ENCODE results near the gene ELMO1.

ELMO1 gene

DNA sequence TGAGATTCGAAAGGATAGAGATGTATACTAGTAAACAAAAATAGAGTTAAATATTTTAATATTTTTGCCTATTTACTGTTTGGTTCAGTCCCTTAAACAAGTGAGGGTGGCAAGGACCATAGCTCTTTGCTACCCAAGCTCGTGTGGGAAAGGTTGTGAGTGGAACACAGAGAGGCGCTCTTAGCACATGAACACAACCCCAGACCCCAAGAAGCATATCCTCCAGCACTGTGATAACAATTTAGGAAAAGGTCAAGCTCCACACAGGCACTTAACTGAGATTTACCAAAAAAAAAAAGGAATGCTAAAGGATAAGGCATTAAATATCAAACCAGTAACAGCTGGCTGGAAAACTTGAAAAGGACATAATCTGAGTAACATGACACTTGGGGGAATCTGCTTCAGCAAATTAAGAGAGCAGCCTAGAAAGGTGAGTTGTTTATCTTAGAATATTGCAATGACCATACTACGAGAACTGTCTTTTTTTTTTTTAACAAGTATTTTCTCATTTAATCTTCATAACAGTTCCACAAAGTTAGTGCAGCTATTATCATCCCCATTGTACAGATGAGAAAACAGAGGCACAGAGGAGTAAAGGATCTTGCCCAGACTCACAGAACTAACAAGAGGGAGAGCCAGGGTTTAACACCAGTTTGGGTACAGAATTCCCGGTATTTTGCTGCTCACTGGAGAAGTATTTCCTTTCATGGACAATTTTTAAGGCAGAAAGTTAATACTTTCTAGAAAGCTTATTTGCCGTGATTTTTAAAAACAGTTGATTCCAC is 420.9 kb downstream of the ELMO1 start:
- Histone ChIP-seq H3K27ac (ENCODE audit: low read length) (no peak overlapping the region), H3K4me1 (ENCODE audit: insufficient read depth, low read length) (no peaks in the 10 kb centered on the region), H3K36me3 (ENCODE audit: insufficient read depth, low read length) (peaks cover 9% of the 10 kb centered on the region; the same call in 1 of the 2 replicates), H3K79me2 (ENCODE audit: insufficient read depth, low read length) (no peaks in the 10 kb centered on the region), H2AFZ (ENCODE audit: low read depth, low read length) (no peak overlapping the region), H3K4me2 (ENCODE audit: insufficient read depth, low read length) (no peak overlapping the region), H3K9ac (ENCODE audit: low read depth, low read length) (no peak overlapping the region), H3K9me3 (ENCODE audit: insufficient read depth, low read length, severe bottlenecking) (no peaks in the 10 kb centered on the region), H4K20me1 (ENCODE audit: insufficient read depth, low read length) (no peaks in the 10 kb centered on the region), H3K4me3 (ENCODE audit: low read depth in 1 of 2, low read length in 2 of 2) (no peak overlapping the region), H3K27me3 (ENCODE audit: insufficient read depth, low read length, poor library complexity) (no peaks in the 10 kb centered on the region)
- TF ChIP-seq, protein P1, sequence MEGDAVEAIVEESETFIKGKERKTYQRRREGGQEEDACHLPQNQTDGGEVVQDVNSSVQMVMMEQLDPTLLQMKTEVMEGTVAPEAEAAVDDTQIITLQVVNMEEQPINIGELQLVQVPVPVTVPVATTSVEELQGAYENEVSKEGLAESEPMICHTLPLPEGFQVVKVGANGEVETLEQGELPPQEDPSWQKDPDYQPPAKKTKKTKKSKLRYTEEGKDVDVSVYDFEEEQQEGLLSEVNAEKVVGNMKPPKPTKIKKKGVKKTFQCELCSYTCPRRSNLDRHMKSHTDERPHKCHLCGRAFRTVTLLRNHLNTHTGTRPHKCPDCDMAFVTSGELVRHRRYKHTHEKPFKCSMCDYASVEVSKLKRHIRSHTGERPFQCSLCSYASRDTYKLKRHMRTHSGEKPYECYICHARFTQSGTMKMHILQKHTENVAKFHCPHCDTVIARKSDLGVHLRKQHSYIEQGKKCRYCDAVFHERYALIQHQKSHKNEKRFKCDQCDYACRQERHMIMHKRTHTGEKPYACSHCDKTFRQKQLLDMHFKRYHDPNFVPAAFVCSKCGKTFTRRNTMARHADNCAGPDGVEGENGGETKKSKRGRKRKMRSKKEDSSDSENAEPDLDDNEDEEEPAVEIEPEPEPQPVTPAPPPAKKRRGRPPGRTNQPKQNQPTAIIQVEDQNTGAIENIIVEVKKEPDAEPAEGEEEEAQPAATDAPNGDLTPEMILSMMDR (IDR thresholded peaks at IDR 0.05; ENCODE audit: borderline replicate concordance, extremely low read depth, low read length, poor library complexity, severe bottlenecking), result no peak
- TF ChIP-seq EZH2 (IDR thresholded peaks at IDR 0.05; ENCODE audit: borderline replicate concordance, low read depth, low read length, severe bottlenecking), result no peak
- ATAC-seq (ENCODE audit: insufficient read depth, low read depth) (no peak), DNase-seq (no peak)

DNA sequence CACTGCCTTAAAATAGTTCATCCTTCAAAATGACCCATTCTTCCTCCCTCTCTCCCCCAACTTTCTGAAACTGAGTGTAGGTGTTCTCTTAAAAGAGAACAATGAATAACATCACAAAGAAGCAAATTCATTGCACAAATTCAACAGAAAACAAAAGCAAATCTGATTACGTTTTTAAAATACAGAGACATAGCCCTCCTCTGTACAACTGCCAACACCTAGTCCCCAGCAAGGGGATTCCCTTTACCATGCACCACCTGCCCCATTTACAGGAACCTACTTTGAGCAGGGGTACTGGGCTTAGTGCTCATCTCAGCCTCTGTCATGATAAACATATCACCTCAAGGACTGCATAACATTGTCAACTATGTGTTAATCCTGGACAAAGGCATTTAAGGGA is 421.6 kb downstream of the ELMO1 start:
- H3K4me2 ChIP-seq (ENCODE audit: insufficient read depth, low read length), result no peak overlapping the region
- H3K79me2 ChIP-seq (ENCODE audit: insufficient read depth, low read length), result no peaks in the 10 kb centered on the region
- DNase-seq, result no peak
- H3K27ac ChIP-seq (ENCODE audit: low read length), result no peak overlapping the region
- peaks cover 3% of the 10 kb centered on the region; the same call in 1 of the 2 replicates for H3K36me3 ChIP-seq (ENCODE audit: insufficient read depth, low read length)
- TF ChIP-seq EZH2 (IDR thresholded peaks at IDR 0.05; ENCODE audit: borderline replicate concordance, low read depth, low read length, severe bottlenecking), result no peak
- TF ChIP-seq, protein P1 (IDR thresholded peaks at IDR 0.05; ENCODE audit: borderline replicate concordance, extremely low read depth, low read length, poor library complexity, severe bottlenecking), result no peak
- H3K27me3 ChIP-seq (ENCODE audit: insufficient read depth, low read length, poor library complexity), result no peaks in the 10 kb centered on the region
- no peak overlapping the region for H3K9ac ChIP-seq (ENCODE audit: low read depth, low read length)
- ATAC-seq (ENCODE audit: insufficient read depth, low read depth), result no peak
- no peak overlapping the region for H3K4me3 ChIP-seq (ENCODE audit: low read depth in 1 of 2, low read length in 2 of 2)
- H2AFZ ChIP-seq (ENCODE audit: low read depth, low read length), result no peak overlapping the region
- no peaks in the 10 kb centered on the region for H4K20me1 ChIP-seq (ENCODE audit: insufficient read depth, low read length)
- H3K4me1 ChIP-seq (ENCODE audit: insufficient read depth, low read length), result no peaks in the 10 kb centered on the region
- H3K9me3 ChIP-seq (ENCODE audit: insufficient read depth, low read length, severe bottlenecking), result no peaks in the 10 kb centered on the region

DNA sequence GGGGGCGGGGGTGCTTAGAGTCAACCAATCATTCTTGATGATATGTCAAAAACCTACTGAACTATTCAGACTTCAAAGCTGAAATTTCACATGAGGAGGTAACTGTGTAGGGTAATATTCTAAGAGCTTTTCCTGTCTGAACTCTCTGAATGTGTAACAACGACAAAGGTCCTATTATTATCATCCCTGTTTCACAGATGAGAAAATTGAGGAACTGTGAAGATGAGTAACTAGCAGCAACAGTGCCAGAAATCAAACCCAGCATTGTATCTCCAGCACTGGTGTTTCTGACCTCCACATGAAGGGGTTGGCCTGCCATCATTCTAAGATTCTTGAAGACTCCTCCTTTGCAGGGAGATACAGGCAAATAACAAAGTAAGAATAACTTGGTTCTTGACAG is 429.7 kb downstream of the ELMO1 start:
- H4K20me1 ChIP-seq (ENCODE audit: insufficient read depth, low read length), result no peaks in the 10 kb centered on the region
- H3K27ac ChIP-seq (ENCODE audit: low read length), result no peak overlapping the region
- no peaks in the 10 kb centered on the region for H3K79me2 ChIP-seq (ENCODE audit: insufficient read depth, low read length)
- DNase-seq (no peak), ATAC-seq (ENCODE audit: insufficient read depth, low read depth) (no peak)
- no peaks in the 10 kb centered on the region for H3K9me3 ChIP-seq (ENCODE audit: insufficient read depth, low read length, severe bottlenecking)
- no peak overlapping the region for H3K4me2 ChIP-seq (ENCODE audit: insufficient read depth, low read length)
- no peaks in the 10 kb centered on the region for H3K4me1 ChIP-seq (ENCODE audit: insufficient read depth, low read length)
- H3K9ac ChIP-seq (ENCODE audit: low read depth, low read length), result no peak overlapping the region
- H2AFZ ChIP-seq (ENCODE audit: low read depth, low read length), result no peak overlapping the region
- H3K36me3 ChIP-seq (ENCODE audit: insufficient read depth, low read length), result 0 out of 2 replicates have a peak, but pooled peaks cover 3% of the 10 kb centered on the region
- no peak for TF ChIP-seq EZH2 (IDR thresholded peaks at IDR 0.05; ENCODE audit: borderline replicate concordance, low read depth, low read length, severe bottlenecking)
- TF ChIP-seq, protein P1 (IDR thresholded peaks at IDR 0.05; ENCODE audit: borderline replicate concordance, extremely low read depth, low read length, poor library complexity, severe bottlenecking), result no peak
- H3K27me3 ChIP-seq (ENCODE audit: insufficient read depth, low read length, poor library complexity), result no peaks in the 10 kb centered on the region
- no peak overlapping the region for H3K4me3 ChIP-seq (ENCODE audit: low read depth in 1 of 2, low read length in 2 of 2)

Data from DND-41 (cell line).